Mesodermal cell (in vitro differentiated cells): ENCODE results near the gene FCRL1.

Source experiments
- H3K27ac ChIP-seq: 2 replicates; pipeline ENCODE4 v1.7.0; 2013; ENCODE audit warnings: mild to moderate bottlenecking, low read depth, low read length, moderate library complexity; ENCODE audit not compliant: severe bottlenecking
- H3K36me3 ChIP-seq: 2 replicates; pipeline ENCODE4 v1.7.1; 2013; ENCODE audit warnings: mild to moderate bottlenecking, low read length, moderate library complexity; ENCODE audit not compliant: control insufficient read depth, insufficient read depth
- H3K4me1 ChIP-seq: one replicate; pipeline ENCODE4 v1.7.1; 2013; ENCODE audit warnings: mild to moderate bottlenecking, low read length; ENCODE audit not compliant: insufficient read depth, control insufficient read depth, poor library complexity, severe bottlenecking
- H3K4me3 ChIP-seq: 2 replicates; pipeline ENCODE4 v1.7.0; 2013; ENCODE audit warnings: low read length, control low read depth, mild to moderate bottlenecking; ENCODE audit not compliant: insufficient read depth, poor library complexity, severe bottlenecking; ENCODE audit errors: extremely low read depth
- H3K9me3 ChIP-seq: 2 replicates; pipeline ENCODE4 v1.7.1; 2013; ENCODE audit warnings: mild to moderate bottlenecking, low read length, moderate library complexity; ENCODE audit not compliant: control insufficient read depth
- WGBS, 2 experiments: methylation state at CpG; one replicate each; pipeline ENCODE4 v1.1.5; 2013; ENCODE audit warnings: missing lambda C conversion rate in 2 of 2; ENCODE audit not compliant: insufficient coverage in 2 of 2; 5-methylcytosine and 5-hydroxymethylcytosine counted together

FCRL1 gene

GRCh38 chr1:157799996-157800395 is 19.9 kb downstream of the FCRL1 start:
- H3K4me3 ChIP-seq = no peak overlapping the region
- no peaks in the 10 kb centered on the region for H3K4me1 ChIP-seq
- WGBS, 2 experiments = 62% methylated on average over 1 of the region's 1 CpG; no CpG with 5 or more reads in 1 of the 2 experiments
- H3K36me3 ChIP-seq = no peaks in the 10 kb centered on the region
- H3K9me3 ChIP-seq = no peaks in the 10 kb centered on the region
- H3K27ac ChIP-seq = no peak overlapping the region

GRCh38 chr1:157798211-157798610 is 21.7 kb downstream of the FCRL1 start:
- Histone ChIP-seq H3K4me1 (no peaks in the 10 kb centered on the region), H3K4me3 (no peak overlapping the region), H3K36me3 (no peaks in the 10 kb centered on the region), H3K27ac (no peak overlapping the region), H3K9me3 (no peaks in the 10 kb centered on the region)
- WGBS, 2 experiments = 86 to 89% methylated on average over 2 to 3 of the region's 5 CpGs

GRCh38 chr1:157785248-157785647 is 34.7 kb downstream of the FCRL1 start:
- H3K36me3 ChIP-seq = no peaks in the 10 kb centered on the region
- H3K9me3 ChIP-seq = no peaks in the 10 kb centered on the region
- no peak overlapping the region for H3K4me3 ChIP-seq
- no peaks in the 10 kb centered on the region for H3K4me1 ChIP-seq
- H3K27ac ChIP-seq = no peak overlapping the region
- WGBS, 2 experiments = no CpG with 5 or more reads among the region's 1 CpG

GRCh38 chr1:157784801-157785200 is 35.1 kb downstream of the FCRL1 start:
- 76 to 80% methylated on average over 2 to 3 of the region's 3 CpGs for WGBS, 2 experiments
- H3K4me3 ChIP-seq = no peak overlapping the region

GRCh38 chr1:157782931-157783330 is 37.0 kb downstream of the FCRL1 start:
- whole genome bisulfite sequencing, 2 experiments = 80 to 100% methylated on average over 1 of the region's 1 CpG
- H3K9me3 ChIP-seq = no peaks in the 10 kb centered on the region

More at GRCh38 chr1:157784801-157785200, 35.1 kb downstream of the FCRL1 start:
- H3K9me3 ChIP-seq = no peaks in the 10 kb centered on the region
- no peak overlapping the region for H3K27ac ChIP-seq
- no peaks in the 10 kb centered on the region for H3K36me3 ChIP-seq
- H3K4me1 ChIP-seq = no peaks in the 10 kb centered on the region

DNA sequence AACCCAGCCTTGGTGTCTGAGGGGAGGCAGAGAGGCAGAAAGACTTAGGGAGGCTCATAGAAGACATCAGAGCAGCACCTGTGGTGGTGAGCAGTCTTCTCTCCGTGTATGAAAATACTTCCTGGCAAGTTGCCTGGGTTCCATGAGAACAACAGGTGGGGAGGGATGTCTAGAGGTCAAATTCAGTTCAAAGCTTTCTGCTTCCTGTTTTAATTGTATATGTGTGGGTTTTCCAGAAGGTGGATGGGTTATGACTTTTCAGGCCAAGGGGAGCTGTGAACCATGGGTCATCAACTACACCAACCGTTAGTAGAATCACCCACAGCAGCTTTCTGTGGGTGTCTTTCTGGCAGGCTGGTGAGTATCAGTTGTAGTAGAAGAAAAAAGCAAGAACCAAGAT is 38.9 kb downstream of the FCRL1 start:
- no peak overlapping the region for H3K4me3 ChIP-seq
- H3K36me3 ChIP-seq = no peaks in the 10 kb centered on the region
- H3K9me3 ChIP-seq = no peaks in the 10 kb centered on the region
- no peak overlapping the region for H3K27ac ChIP-seq
- 100% methylated on average over 1 of the region's 2 CpGs for WGBS, 2 experiments
- no peaks in the 10 kb centered on the region for H3K4me1 ChIP-seq

More at GRCh38 chr1:157782931-157783330, 37.0 kb downstream of the FCRL1 start:
- Histone ChIP-seq H3K36me3 (no peaks in the 10 kb centered on the region), H3K4me1 (no peaks in the 10 kb centered on the region), H3K4me3 (no peak overlapping the region), H3K27ac (no peak overlapping the region)

- 67 to 100% methylated on average over 1 of the region's 1 CpG for WGBS, 2 experiments
- no peak within 1 kb of the TSS for H3K27ac ChIP-seq
Observed at GRCh38 chr1:157776971-157777391, 42.9 kb downstream of the FCRL1 start, which contains the start of gene FCRL2. FCRL2 (minus strand) TSS chr1:157777132; CDS start chr1:157777073, 59 bp downstream.

GRCh38 chr1:157775101-157775870 is 44.6 kb downstream of the FCRL1 start:
- Histone ChIP-seq H3K27ac (no peak overlapping the region), H3K36me3 (no peaks in the 10 kb centered on the region), H3K4me3 (no peak overlapping the region), H3K4me1 (no peaks in the 10 kb centered on the region), H3K9me3 (no peaks in the 10 kb centered on the region)
- WGBS, 2 experiments = 93 to 100% methylated on average over 2 to 4 of the region's 4 CpGs

More at GRCh38 chr1:157776971-157777391, 42.9 kb downstream of the FCRL1 start, which contains the start of gene FCRL2:
- Histone ChIP-seq H3K4me1 (no peaks in the 10 kb centered on the region), H3K36me3 (no peaks in the 10 kb centered on the region), H3K9me3 (no peaks in the 10 kb centered on the region), H3K4me3 (no peak within 1 kb of the TSS)

DNA sequence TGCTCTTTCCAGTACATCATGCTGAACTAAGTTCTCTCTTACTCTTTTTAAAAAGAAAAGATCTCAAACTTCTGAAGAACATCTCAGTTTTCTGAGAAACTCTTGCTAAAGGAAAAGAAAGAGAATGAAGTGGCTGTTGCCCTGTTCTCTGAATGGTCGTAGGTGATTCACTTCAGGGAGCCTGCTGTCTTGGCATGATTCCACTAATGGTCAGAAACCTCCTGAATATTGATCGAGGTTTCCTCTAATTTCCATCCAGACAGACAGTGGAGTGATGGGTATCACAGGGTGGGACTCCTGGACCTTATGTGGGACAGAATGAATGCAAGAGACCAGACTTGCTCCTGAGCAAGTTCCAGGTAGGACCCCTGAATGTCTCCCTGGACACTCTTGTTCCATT is 45.5 kb downstream of the FCRL1 start:
- H3K4me3 ChIP-seq = no peak overlapping the region
- H3K9me3 ChIP-seq = no peaks in the 10 kb centered on the region
- no peak overlapping the region for H3K27ac ChIP-seq
- H3K36me3 ChIP-seq = no peaks in the 10 kb centered on the region
- WGBS, 2 experiments = 80 to 93% methylated on average over 1 to 2 of the region's 2 CpGs
- H3K4me1 ChIP-seq = peaks cover 7% of the 10 kb centered on the region

- Histone ChIP-seq H3K9me3 (no peaks in the 10 kb centered on the region), H3K4me1 (peaks cover 7% of the 10 kb centered on the region), H3K36me3 (no peaks in the 10 kb centered on the region), H3K27ac (no peak overlapping the region), H3K4me3 (no peak overlapping the region)
- 0 to 40% methylated on average over 1 of the region's 1 CpG for WGBS, 2 experiments
Observed at GRCh38 chr1:157773493-157774350, 46.2 kb downstream of the FCRL1 start.
